Measurements from ENCODE around the gene TPRG1. TPM values are rescaled to one million over a fixed set of nuclear protein-coding genes. Genes with fewer than 3 reads are reported as not detected.

Gene TPRG1
- total and polyA plus RNA-seq, 2 of the 8 experiments (the other 6 are each of a cell fraction or from before 2014, with no cell fraction given) = 0.37 to 0.47 TPM

DNA sequence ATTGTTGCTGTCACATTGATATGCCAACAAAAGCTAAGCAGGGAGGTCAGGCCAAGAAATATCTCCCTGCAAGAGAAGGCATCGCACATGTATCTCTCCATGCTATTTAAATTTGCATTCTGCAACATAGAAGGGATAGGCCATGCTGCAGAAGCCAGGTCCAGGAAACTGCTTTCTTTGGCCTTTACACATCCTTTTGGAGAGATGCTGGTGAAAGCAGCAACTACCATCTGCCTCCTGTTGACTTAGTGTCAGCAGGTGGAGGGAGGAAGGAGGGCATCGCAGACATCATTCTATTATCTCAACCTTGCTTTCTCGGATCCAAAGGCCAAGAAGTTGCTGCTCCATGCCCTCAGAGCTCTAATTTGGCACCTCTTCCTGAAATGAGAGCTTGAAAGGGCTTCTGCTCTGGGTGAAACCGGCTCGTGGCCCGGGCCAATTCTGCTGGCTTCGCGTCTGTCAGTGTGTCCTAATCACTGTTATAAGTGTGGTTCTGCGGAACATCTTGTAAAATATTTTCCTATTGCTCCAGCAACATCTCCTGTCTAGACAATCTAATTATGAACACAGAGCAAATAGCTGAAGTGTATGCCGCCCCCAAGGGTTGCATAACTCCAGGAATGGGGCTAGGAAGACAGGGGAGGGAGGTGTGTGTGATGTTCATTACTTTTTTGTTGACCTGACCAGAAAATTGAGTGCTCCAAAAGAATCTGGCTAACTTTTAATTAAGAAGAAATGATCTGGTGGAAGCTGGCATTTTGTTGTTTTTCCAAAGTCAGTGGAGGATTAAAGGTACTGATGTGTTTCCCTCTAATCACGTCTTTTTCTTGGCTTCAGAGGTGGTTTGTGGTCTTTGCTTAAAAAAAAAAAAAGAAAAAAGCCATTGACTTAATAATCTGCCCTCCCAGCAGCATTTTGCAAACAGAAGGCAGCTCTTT, 89.1 kb downstream of the TPRG1 start:
- no peak overlapping the region for H2BK120ac ChIP-seq (replicated peaks; ENCODE audit: low read depth, low read length)
- peaks cover 0 to 3% (median 0%) of the 10 kb centered on the region in 4 experiments; a peak in 1 of 7 replicates for H3K4me1 ChIP-seq (replicated peaks in 1 of 4; ENCODE audit: control insufficient read depth in 3 of 4, insufficient read depth in 4 of 4, low read length in 3 of 4)
- H2AFZ ChIP-seq (ENCODE audit: low read length) = no peak overlapping the region
- no peaks in the 10 kb centered on the region for H3K23me2 ChIP-seq (ENCODE audit: low read depth, low read length)
- H3K18ac ChIP-seq (ENCODE audit: extremely low read depth, low read length) = no peak overlapping the region
- H3K27ac ChIP-seq (ENCODE audit: low read depth, low read length) = no peak overlapping the region
- FAIRE-seq = no peak
- H3K9ac ChIP-seq (replicated peaks in 1 of 4; ENCODE audit: extremely low read depth in 1 of 4, low read depth in 3 of 4, low read length in 3 of 4) = no peak overlapping the region
- H3K4me2 ChIP-seq (ENCODE audit: insufficient read depth in 1 of 2, low read depth in 2 of 2, low read length in 2 of 2) = no peak overlapping the region
- no peaks in the 10 kb centered on the region for H3K79me2 ChIP-seq (ENCODE audit: control insufficient read depth in 1 of 2, insufficient read depth in 2 of 2, low read length in 2 of 2)
- POLR2A ChIA-PET (ENCODE audit: partially characterized antibody) = no interaction called here
- DNase-seq (ENCODE audit: low read depth in 1 of 2, low spot score in 2 of 2) = no peak
- H3K9me3 ChIP-seq (ENCODE audit: insufficient read depth in 2 of 2, low read depth in 1 of 2, low read length in 1 of 2) = no peaks in the 10 kb centered on the region
- no peaks in the 10 kb centered on the region for H4K20me1 ChIP-seq (replicated peaks in 1 of 2; ENCODE audit: control insufficient read depth in 1 of 2, insufficient read depth in 2 of 2, low read length in 2 of 2)
- WGBS, 2 experiments (ENCODE audit: extremely low coverage in 1 of 2, insufficient coverage in 1 of 2, insufficient read length in 1 of 2, insufficient replicate concordance in 2 of 2, low coverage in 1 of 2, low lambda C conversion rate in 2 of 2, missing lambda C conversion rate in 1 of 2) = 98% methylated on average over 11 of the region's 11 CpGs; no CpG with 5 or more reads in 1 of the 2 experiments
- H3K14ac ChIP-seq (ENCODE audit: insufficient read length) = no peak overlapping the region
- H4K8ac ChIP-seq (ENCODE audit: extremely low read depth, insufficient read depth, low read length) = no peak overlapping the region
- CTCF ChIA-PET (ENCODE audit: partially characterized antibody) = interaction anchor here (0.6 to 1.1 kb wide), 2 partner anchors 526 to 1324 kb away, joined by 3 read pairs; no protein-coding TSS in a partner anchor
- H3K23ac ChIP-seq (ENCODE audit: insufficient read length) = no peak overlapping the region
- no peak overlapping the region for H3K4ac ChIP-seq (replicated peaks; ENCODE audit: insufficient read length, low read depth, low read length)
- no peak overlapping the region for H4K91ac ChIP-seq (replicated peaks; ENCODE audit: insufficient read length, low read length)
- no peak overlapping the region for H2BK15ac ChIP-seq (ENCODE audit: low read length)
- H2BK20ac ChIP-seq (ENCODE audit: low read length) = no peak overlapping the region
- no peaks in the 10 kb centered on the region for H3K36me3 ChIP-seq (ENCODE audit: control insufficient read depth in 2 of 4, insufficient read depth in 4 of 4, low read length in 3 of 4)
- no peaks in the 10 kb centered on the region for H3K27me3 ChIP-seq (replicated peaks in 1 of 4; ENCODE audit: control insufficient read depth in 3 of 4, extremely low read depth in 1 of 4, insufficient read depth in 3 of 4, low read length in 3 of 4)
- no peaks in the 10 kb centered on the region for H3K79me1 ChIP-seq (ENCODE audit: low read depth, low read length)
- H2BK12ac ChIP-seq (ENCODE audit: low read depth, low read length) = no peak overlapping the region
- no peak overlapping the region for H2BK5ac ChIP-seq (ENCODE audit: low read depth, low read length)
- no peak overlapping the region for H2AK5ac ChIP-seq (ENCODE audit: low read depth, low read length)
- H4K5ac ChIP-seq (ENCODE audit: insufficient read length, low read depth, low read length) = no peak overlapping the region
- H3K56ac ChIP-seq (replicated peaks; ENCODE audit: insufficient read length, low read depth, low read length) = no peak overlapping the region
- no peak overlapping the region for H3K4me3 ChIP-seq (ENCODE audit: extremely low read depth in 1 of 4, insufficient read depth in 2 of 4, low read depth in 3 of 4, low read length in 4 of 4)
- TF ChIP-seq SP1 (IDR thresholded peaks at IDR 0.05; ENCODE audit: low read depth, low read length) = no peak
- no peak for TF ChIP-seq POLR2AphosphoS5 (IDR thresholded peaks at IDR 0.05; ENCODE audit: low read depth, low read length)
- no peak for TF ChIP-seq TAF7 (optimal IDR thresholded peaks at IDR 0.05; ENCODE audit: borderline replicate concordance, low read depth, low read length)
- TF ChIP-seq SIRT6 (IDR thresholded peaks at IDR 0.05; ENCODE audit: low read length) = no peak
- no peak for TF ChIP-seq CTBP2 (IDR thresholded peaks at IDR 0.05; ENCODE audit: borderline replicate concordance, insufficient read depth, insufficient read length, low read length)
- TF ChIP-seq, protein P1, sequence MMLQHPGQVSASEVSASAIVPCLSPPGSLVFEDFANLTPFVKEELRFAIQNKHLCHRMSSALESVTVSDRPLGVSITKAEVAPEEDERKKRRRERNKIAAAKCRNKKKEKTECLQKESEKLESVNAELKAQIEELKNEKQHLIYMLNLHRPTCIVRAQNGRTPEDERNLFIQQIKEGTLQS (IDR thresholded peaks at IDR 0.05; ENCODE audit: insufficient read depth, low read depth, low read length) = no peak
- TF ChIP-seq JUND (IDR thresholded peaks at IDR 0.05; ENCODE audit: low read length) = no peak
- no peak for TF ChIP-seq SIX5 (IDR thresholded peaks at IDR 0.05; ENCODE audit: low read depth, low read length)
- TF ChIP-seq, protein P2, sequence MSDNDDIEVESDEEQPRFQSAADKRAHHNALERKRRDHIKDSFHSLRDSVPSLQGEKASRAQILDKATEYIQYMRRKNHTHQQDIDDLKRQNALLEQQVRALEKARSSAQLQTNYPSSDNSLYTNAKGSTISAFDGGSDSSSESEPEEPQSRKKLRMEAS (IDR thresholded peaks at IDR 0.05) = no peak
- TF ChIP-seq RNF2 (IDR thresholded peaks at IDR 0.05; ENCODE audit: borderline replicate concordance, low read depth, low read length, missing control alignments, poor library complexity, severe bottlenecking) = no peak
- no peak for TF ChIP-seq CBX8 (IDR thresholded peaks at IDR 0.05; ENCODE audit: borderline replicate concordance, low read depth, low read length)

All from H1 (cell line).